H1 (cell line): Measurements from ENCODE around the gene ADO. TPM values are rescaled to one million over a fixed set of nuclear protein-coding genes. Genes with fewer than 3 reads are reported as not detected.

Experiments
- CTCF ChIA-PET: fragments of 300-600 bp; sonication (Branson Sonifier 250); formaldehyde crosslinking; loops from one replicate; lab custom pipeline; 2021; ENCODE audit not compliant: partially characterized antibody; lab: Charles Lee
- POLR2A ChIA-PET: fragments of 300-600 bp; sonication (Branson Sonifier 250); formaldehyde crosslinking; loops from one replicate; lab custom pipeline; 2021; ENCODE audit warnings: inconsistent platforms; ENCODE audit not compliant: partially characterized antibody; lab: Charles Lee
- DNase-seq, 2 experiments: peaks; one replicate each; pipeline versions ENCODE4 v3.0.0 to v3.0.0-alpha.2; 2010 to 2022; ENCODE audit warnings: low spot score in 2 of 2, low read depth in 1 of 2, mixed read lengths in 1 of 2
- FAIRE-seq: peaks from 2 replicates; lab custom pipeline; 2011; peaks lifted over from hg19 to GRCh38; lab: Jason Lieb, UNC
- H2AFZ ChIP-seq: 2 replicates; pipeline ENCODE4 v1.8.1; 2012; ENCODE audit warnings: low read length, inconsistent platforms
- H2AK5ac ChIP-seq: 2 replicates; pipeline ENCODE4 v1.6.1; 2013; ENCODE audit warnings: low read depth, low read length
- H2BK120ac ChIP-seq: replicated peaks from 2 replicates; pipeline ENCODE3; 2013; ENCODE audit warnings: low read depth, low read length, inconsistent platforms
- H2BK12ac ChIP-seq: 2 replicates; pipeline ENCODE4 v1.6.1; 2013; ENCODE audit warnings: low read depth, low read length
- H2BK15ac ChIP-seq: 2 replicates; pipeline ENCODE4 v1.6.1; 2013; ENCODE audit warnings: low read length
- H2BK20ac ChIP-seq: 2 replicates; pipeline ENCODE4 v1.6.1; 2013; ENCODE audit warnings: low read length
- H2BK5ac ChIP-seq: 2 replicates; pipeline ENCODE4 v1.6.1; 2013; ENCODE audit warnings: low read depth, low read length
- H3K14ac ChIP-seq: 2 replicates; pipeline ENCODE4 v1.6.1; 2013; ENCODE audit warnings: inconsistent platforms; ENCODE audit not compliant: insufficient read length
- H3K18ac ChIP-seq: 2 replicates; pipeline ENCODE4 v1.6.1; 2013; ENCODE audit warnings: low read length; ENCODE audit errors: extremely low read depth
- H3K23ac ChIP-seq: 2 replicates; pipeline ENCODE4 v1.6.1; 2013; ENCODE audit warnings: inconsistent platforms; ENCODE audit not compliant: insufficient read length
- H3K23me2 ChIP-seq: 2 replicates; pipeline ENCODE4 v1.6.1; 2013; ENCODE audit warnings: low read depth, low read length
- H3K27ac ChIP-seq: 2 replicates; pipeline ENCODE4 v1.6.1; 2011; ENCODE audit warnings: low read depth, low read length, inconsistent platforms
- H3K27me3 ChIP-seq, 4 experiments: replicated peaks in 1 of 4; 1 replicate in 1 of 4; 2 replicates in 3 of 4; pipeline versions ENCODE4 v1.6.1 to v1.8.1; 2011 to 2013; ENCODE audit warnings: low read length in 3 of 4, mild to moderate bottlenecking in 3 of 4, inconsistent platforms in 2 of 4, mixed read lengths in 2 of 4, moderate library complexity in 1 of 4; ENCODE audit not compliant: control insufficient read depth in 3 of 4, insufficient read depth in 3 of 4; ENCODE audit errors: extremely low read depth in 1 of 4
- H3K36me3 ChIP-seq, 4 experiments: 2 replicates each; pipeline versions ENCODE4 v1.6.1 to v1.8.1; 2011 to 2013; ENCODE audit warnings: mild to moderate bottlenecking in 4 of 4, low read length in 3 of 4, moderate library complexity in 2 of 4, control low read depth in 1 of 4, inconsistent platforms in 1 of 4; ENCODE audit not compliant: insufficient read depth in 4 of 4, control insufficient read depth in 2 of 4
- H3K4ac ChIP-seq: replicated peaks from 2 replicates; pipeline ENCODE3; 2013; ENCODE audit warnings: low read length, low read depth, mixed read lengths, inconsistent platforms; ENCODE audit not compliant: insufficient read length
- H3K4me1 ChIP-seq, 4 experiments: replicated peaks in 1 of 4; 1 replicate in 1 of 4; 2 replicates in 3 of 4; pipeline versions ENCODE4 v1.6.1 to v1.8.1; 2011 to 2013; ENCODE audit warnings: low read length in 3 of 4, inconsistent platforms in 2 of 4, mixed read lengths in 1 of 4; ENCODE audit not compliant: insufficient read depth in 4 of 4, control insufficient read depth in 3 of 4
- H3K4me2 ChIP-seq, 2 experiments: 2 replicates each; pipeline versions ENCODE4 v1.6.1 to v1.8.1; 2011 to 2013; ENCODE audit warnings: low read depth in 2 of 2, low read length in 2 of 2, control low read depth in 1 of 2, inconsistent platforms in 1 of 2, mild to moderate bottlenecking in 1 of 2; ENCODE audit not compliant: insufficient read depth in 1 of 2
- H3K4me3 ChIP-seq, 4 experiments: fragments of 200-600, 300-600 bp in 1 of 4; sonication (generic), shearing (Covaris generic), sonication (Bioruptor Twin) in 1 of 4; 2 replicates each; pipeline versions ENCODE4 v1.5.1 to v1.8.1; 2011 to 2016; ENCODE audit warnings: low read length in 4 of 4, low read depth in 3 of 4, control low read depth in 2 of 4, inconsistent platforms in 2 of 4, mild to moderate bottlenecking in 2 of 4, mixed read lengths in 1 of 4, moderate library complexity in 1 of 4; ENCODE audit not compliant: insufficient read depth in 2 of 4; ENCODE audit errors: extremely low read depth in 1 of 4
- H3K56ac ChIP-seq: replicated peaks from 2 replicates; pipeline ENCODE3; 2013; ENCODE audit warnings: low read depth, mild to moderate bottlenecking, mixed read lengths, low read length, inconsistent platforms; ENCODE audit not compliant: insufficient read length
- H3K79me1 ChIP-seq: 2 replicates; pipeline ENCODE4 v1.6.1; 2013; ENCODE audit warnings: low read depth, low read length, control low read depth
- H3K79me2 ChIP-seq, 2 experiments: 2 replicates each; pipeline versions ENCODE4 v1.6.1 to v1.8.1; 2012 to 2013; ENCODE audit warnings: low read length in 2 of 2, mild to moderate bottlenecking in 2 of 2, inconsistent platforms in 1 of 2; ENCODE audit not compliant: insufficient read depth in 2 of 2, control insufficient read depth in 1 of 2
- H3K9ac ChIP-seq, 4 experiments: replicated peaks in 1 of 4; 1 replicate in 1 of 4; 2 replicates in 3 of 4; pipeline versions ENCODE4 v1.6.1 to v1.8.1; 2011 to 2013; ENCODE audit warnings: low read depth in 3 of 4, low read length in 3 of 4, control low read depth in 2 of 4, mild to moderate bottlenecking in 2 of 4, moderate library complexity in 2 of 4, inconsistent platforms in 1 of 4; ENCODE audit errors: extremely low read depth in 1 of 4
- H3K9me3 ChIP-seq, 2 experiments: 2 replicates each; pipeline versions ENCODE4 v1.6.1 to v1.8.1; 2012 to 2013; ENCODE audit warnings: mild to moderate bottlenecking in 2 of 2, moderate library complexity in 2 of 2, control low read depth in 1 of 2, inconsistent platforms in 1 of 2, low read depth in 1 of 2, low read length in 1 of 2, mixed read lengths in 1 of 2; ENCODE audit not compliant: insufficient read depth in 2 of 2
- H4K20me1 ChIP-seq, 2 experiments: replicated peaks in 1 of 2; 2 replicates each; pipeline versions ENCODE3 to v1.8.1; 2011 to 2013; ENCODE audit warnings: inconsistent platforms in 2 of 2, low read length in 2 of 2, mild to moderate bottlenecking in 1 of 2; ENCODE audit not compliant: insufficient read depth in 2 of 2, control insufficient read depth in 1 of 2
- H4K5ac ChIP-seq: 2 replicates; pipeline ENCODE4 v1.6.1; 2013; ENCODE audit warnings: low read length, low read depth, mixed read lengths, inconsistent platforms; ENCODE audit not compliant: insufficient read length
- H4K8ac ChIP-seq: 2 replicates; pipeline ENCODE4 v1.8.0; 2013; ENCODE audit warnings: mild to moderate bottlenecking, moderate library complexity, low read length, inconsistent platforms; ENCODE audit not compliant: insufficient read depth; ENCODE audit errors: extremely low read depth
- H4K91ac ChIP-seq: replicated peaks from 2 replicates; pipeline ENCODE3; 2013; ENCODE audit warnings: low read length, mixed read lengths, inconsistent platforms; ENCODE audit not compliant: insufficient read length
- EP300 ChIP-seq, 2 experiments: IDR thresholded peaks; 1 replicate in 1 of 2; 2 replicates in 1 of 2; pipeline ENCODE4 v1.6.1; 2011 to 2012; ENCODE audit warnings: low read depth in 2 of 2, low read length in 2 of 2, mild to moderate bottlenecking in 2 of 2, borderline replicate concordance in 1 of 2, inconsistent platforms in 1 of 2, moderate library complexity in 1 of 2
- GABPA ChIP-seq: IDR thresholded peaks from 2 replicates; pipeline ENCODE4 v1.6.1; 2011; ENCODE audit warnings: mild to moderate bottlenecking, low read length, moderate library complexity, borderline replicate concordance; ENCODE audit not compliant: insufficient read depth
- JUND ChIP-seq: IDR thresholded peaks from 2 replicates; pipeline ENCODE4 v1.6.1; 2011; ENCODE audit warnings: mild to moderate bottlenecking, improper control_type of control experiment, low read length
- NANOG ChIP-seq: IDR thresholded peaks from 2 replicates; pipeline ENCODE4 v1.6.1; 2011; ENCODE audit warnings: low read length, low read depth, mild to moderate bottlenecking, inconsistent platforms; ENCODE audit not compliant: insufficient read depth, poor library complexity, severe bottlenecking
- NRF1 ChIP-seq: IDR thresholded peaks from 2 replicates; pipeline ENCODE4 v1.6.1; 2011; ENCODE audit warnings: mild to moderate bottlenecking, low read depth, low read length, improper control_type of control experiment
- POLR2A ChIP-seq, 2 experiments: IDR thresholded peaks; 1 replicate in 1 of 2; 2 replicates in 1 of 2; pipeline ENCODE4 v1.6.1; 2011; ENCODE audit warnings: low read depth in 2 of 2, low read length in 2 of 2, mild to moderate bottlenecking in 2 of 2; ENCODE audit errors: control extremely low read depth in 1 of 2
- POLR2AphosphoS5 ChIP-seq: IDR thresholded peaks from 2 replicates; pipeline ENCODE4 v1.6.1; 2011; ENCODE audit warnings: low read depth, low read length
- SIN3A ChIP-seq, 2 experiments: IDR thresholded peaks in 1 of 2; conservative IDR thresholded peaks in 1 of 2; 2 replicates each; pipeline ENCODE4 v1.6.1; 2011 to 2012; ENCODE audit warnings: low read length in 2 of 2, improper control_type of control experiment in 1 of 2, low read depth in 1 of 2, mild to moderate bottlenecking in 1 of 2
- SP2 ChIP-seq: IDR thresholded peaks from 2 replicates; pipeline ENCODE4 v1.6.1; 2012; ENCODE audit warnings: mild to moderate bottlenecking, low read length, inconsistent platforms
- SRF ChIP-seq: IDR thresholded peaks from 2 replicates; pipeline ENCODE4 v1.6.1; 2011; ENCODE audit warnings: mild to moderate bottlenecking, low read depth, low read length, moderate library complexity
- TAF7 ChIP-seq: optimal IDR thresholded peaks from 2 replicates; pipeline ENCODE3; 2011; ENCODE audit warnings: low read depth, mild to moderate bottlenecking, inconsistent platforms, low read length, moderate library complexity, borderline replicate concordance
- WGBS, 2 experiments: shearing (Covaris generic) in 1 of 2; methylation state at CpG; one replicate each; pipeline versions ENCODE4 v1.1.6 to v1.1.7; 2013 to 2015; ENCODE audit warnings: low lambda C conversion rate in 2 of 2, mixed read lengths in 2 of 2, inconsistent platforms in 1 of 2, low coverage in 1 of 2, missing lambda C conversion rate in 1 of 2; ENCODE audit not compliant: insufficient replicate concordance in 2 of 2, insufficient coverage in 1 of 2, insufficient read length in 1 of 2; ENCODE audit errors: extremely low coverage in 1 of 2, missing lambda C conversion rate in 1 of 2; 5-methylcytosine and 5-hydroxymethylcytosine counted together
- polyA plus RNA-seq, 7 experiments: library from polyadenylated mRNA; depleted of rRNA in 3 of 7; stranded (reverse) in 5 of 7; unstranded in 2 of 7; fragments of >200 nt in 5 of 7; fragments of 200-250 nt in 2 of 7; gene quantifications; 1 replicate in 5 of 7; 2 replicates in 1 of 7; 4 replicates in 1 of 7; pipeline versions ENCODE4 v1.2.1 to v1.2.3, GENCODE V29; 2011 to 2013; ENCODE audit warnings: missing spikeins in 2 of 7, mixed read lengths in 2 of 7
- total RNA-seq: library from RNA; stranded (reverse); fragmentation: NEBNext Ultra II Directional; extraction: Animal tissue kit (Norgen Biotek cat#: 25700); gene quantifications from 2 replicates; pipeline ENCODE4 v1.2.1, GENCODE V29; 2021

Gene ADO
- total and polyA plus RNA-seq, 2 of the 8 experiments (the other 6 are each of a cell fraction or from before 2014, with no cell fraction given), result 18.7 to 27.9 TPM

DNA sequence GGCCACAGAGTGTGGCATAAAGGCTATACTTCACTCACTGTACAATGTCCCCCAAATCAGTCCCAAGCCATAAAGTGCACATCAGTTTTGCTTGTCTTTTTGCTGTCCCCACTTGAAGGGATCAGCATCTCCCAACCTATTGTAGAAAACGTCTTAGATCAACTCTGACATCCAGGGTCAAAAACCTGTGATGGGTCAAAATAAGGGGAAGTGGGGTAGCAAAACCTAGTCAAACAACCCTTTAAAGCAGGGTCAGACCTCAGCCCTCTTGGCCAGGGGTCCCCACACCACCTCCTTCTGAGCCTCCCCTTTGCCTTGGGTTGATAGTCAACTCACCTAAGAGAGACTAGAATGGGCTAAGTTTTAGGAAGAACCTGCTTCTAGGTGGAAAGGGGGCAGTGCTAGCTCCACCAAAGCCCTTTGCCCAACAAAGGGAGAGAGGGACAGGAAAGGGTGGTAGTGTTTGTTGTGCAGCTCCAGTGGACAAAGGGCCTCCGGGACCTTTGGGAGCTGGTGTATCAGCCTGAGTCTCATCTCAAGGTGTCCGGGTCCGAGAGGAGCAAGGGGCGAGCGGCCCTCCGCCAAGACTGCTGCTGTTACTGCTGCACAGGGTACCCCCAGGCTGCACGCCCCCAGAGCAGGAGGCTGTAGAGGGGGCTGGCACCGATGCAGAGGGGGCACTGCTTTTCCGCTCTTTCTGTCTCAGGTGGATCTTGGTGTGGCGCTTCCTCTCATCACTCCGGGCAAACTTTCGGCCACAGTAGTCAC is 8.3 kb downstream of the ADO start:
- H3K56ac ChIP-seq, result no peak overlapping the region
- H3K4me1 ChIP-seq, result peaks cover 0 to 7% (median 2%) of the 10 kb centered on the region in 4 experiments; a peak in 4 of 7 replicates
- 93% methylated on average over 11 of the region's 13 CpGs; no CpG with 5 or more reads in 1 of the 2 experiments for WGBS, 2 experiments
- DNase-seq, result no peak
- no peak overlapping the region for H2AFZ ChIP-seq
- no peak overlapping the region for H3K4me3 ChIP-seq
- no peak overlapping the region for H2BK5ac ChIP-seq
- 0 out of 2 replicates have a peak overlapping the region, but pooled peaks have one; percentile 39 for H2AK5ac ChIP-seq
- H4K91ac ChIP-seq, result no peak overlapping the region
- H3K27ac ChIP-seq, result no peak overlapping the region
- ChIA-PET POLR2A (interaction anchor here (0.6 to 7.7 kb wide), 3 partner anchors 8 to 132 kb away, joined by 3 to 99 read pairs (median 7); partner anchors contain the start of gene ADO), CTCF (interaction anchor here (1.0 kb wide), 1 partner anchor 219 kb away, joined by 4 read pairs; no protein-coding TSS in a partner anchor)
- H4K5ac ChIP-seq, result no peak overlapping the region
- no peak overlapping the region for H3K9ac ChIP-seq
- peaks cover 0 to 8% of the 10 kb centered on the region in 2 experiments; a peak in 2 of 4 replicates for H3K79me2 ChIP-seq
- no peaks in the 10 kb centered on the region for H3K36me3 ChIP-seq
- no peak overlapping the region for H3K4ac ChIP-seq
- H3K23ac ChIP-seq, result no peak overlapping the region
- H3K14ac ChIP-seq, result no peak overlapping the region
- H3K9me3 ChIP-seq, result no peaks in the 10 kb centered on the region
- H2BK12ac ChIP-seq, result 0 out of 2 replicates have a peak overlapping the region, but pooled peaks have one; percentile 9
- peaks cover 0 to 13% of the 10 kb centered on the region in 2 experiments for H4K20me1 ChIP-seq
- peaks cover 13 to 40% (median 35%) of the 10 kb centered on the region in 4 experiments for H3K27me3 ChIP-seq
- FAIRE-seq, result no peak
- no peak overlapping the region for H2BK120ac ChIP-seq
- H3K4me2 ChIP-seq, result no peak overlapping the region
- H3K79me1 ChIP-seq, result no peaks in the 10 kb centered on the region
- H3K18ac ChIP-seq, result no peak overlapping the region; the same call in 1 of the 2 replicates
- H4K8ac ChIP-seq, result no peak overlapping the region; the same call in 1 of the 2 replicates
- no peak overlapping the region for H2BK20ac ChIP-seq
- no peak overlapping the region for H2BK15ac ChIP-seq
- peaks cover 26% of the 10 kb centered on the region for H3K23me2 ChIP-seq
- TF ChIP-seq SIN3A (conservative IDR thresholded peaks at IDR 0.05 in 1 of 2, IDR thresholded peaks at IDR 0.05 in 1 of 2; ENCODE audit: low read depth in 1 of 2, low read length in 2 of 2) (no peak), POLR2AphosphoS5 (no peak), JUND (no peak), TAF7 (no peak), NRF1 (no peak), GABPA (no peak), EP300 (IDR thresholded peaks at IDR 0.05; ENCODE audit: borderline replicate concordance in 1 of 2, low read depth in 2 of 2, low read length in 2 of 2) (no peak), SP2 (no peak), NANOG (no peak), POLR2A (IDR thresholded peaks at IDR 0.05; ENCODE audit: control extremely low read depth in 1 of 2, low read depth in 2 of 2, low read length in 2 of 2) (no peak), SRF (no peak)
